ENCODE data around the gene NR6A1.

The NR6A1 gene

DNA sequence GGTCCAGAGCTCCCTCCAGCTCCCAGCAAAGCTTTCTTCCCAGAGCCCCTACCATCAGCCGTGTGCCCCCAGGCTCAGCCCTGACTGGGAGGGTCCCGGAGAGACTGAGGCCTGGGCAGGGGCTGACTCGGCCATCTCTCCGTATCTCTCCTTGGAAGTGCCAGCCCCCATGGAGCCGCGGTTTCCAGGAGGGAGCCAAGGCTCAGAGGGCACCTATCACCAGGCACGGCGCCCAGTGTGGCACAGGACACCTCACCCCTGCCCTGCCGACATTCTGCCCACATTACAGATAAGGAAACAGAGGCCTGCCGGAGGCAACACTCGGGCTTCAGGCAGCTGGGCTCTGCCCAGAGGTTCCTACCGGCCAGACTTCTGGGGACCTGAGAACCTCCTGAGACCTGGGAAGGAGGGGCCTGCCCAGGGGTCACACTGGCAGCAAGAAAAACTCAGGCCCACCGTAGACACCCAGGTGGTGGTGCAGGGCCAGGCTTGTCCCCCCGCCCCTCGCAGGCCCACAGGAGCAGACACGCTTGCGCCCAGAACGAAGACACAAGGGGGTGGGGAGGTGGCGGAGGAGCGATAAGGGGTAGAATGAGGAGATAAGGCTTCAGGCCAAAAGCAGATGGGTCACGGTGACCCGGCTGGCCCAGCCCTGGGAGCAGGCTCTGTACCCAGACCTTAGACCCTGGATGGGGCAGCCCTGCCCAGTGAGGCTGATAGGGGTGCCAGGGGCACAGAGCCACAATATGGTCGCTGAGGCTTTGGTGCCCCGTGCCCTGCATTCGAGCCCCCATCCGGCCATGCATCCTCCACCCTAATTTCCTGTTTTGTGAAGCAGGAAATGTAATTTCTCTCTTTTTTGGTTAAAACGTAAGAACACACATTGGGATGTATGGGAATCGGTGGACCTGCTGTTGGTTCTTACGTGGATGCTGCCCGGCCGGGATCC, 275.7 kb downstream of the NR6A1 start:
- Histone ChIP-seq H3K27me3 (ENCODE audit: low read length) (no peaks in the 10 kb centered on the region), H3K4me2 (ENCODE audit: low read depth, low read length, poor library complexity, severe bottlenecking) (no peak overlapping the region), H3K36me3 (ENCODE audit: low read length) (no peaks in the 10 kb centered on the region), H3K4me3 (ENCODE audit: insufficient read depth, low read length, poor library complexity, severe bottlenecking) (no peak overlapping the region), H2AFZ (ENCODE audit: low read depth, low read length, severe bottlenecking) (no peak overlapping the region), H3K27ac (ENCODE audit: low read depth, low read length) (no peak overlapping the region), H3K9me2 (replicated peaks; ENCODE audit: insufficient read depth, low read length) (no peaks in the 10 kb centered on the region), H3F3A (ENCODE audit: insufficient read depth) (no peaks in the 10 kb centered on the region), H3K9ac (ENCODE audit: low read length) (no peak overlapping the region), H3K79me2 (ENCODE audit: insufficient read depth, low read length) (no peaks in the 10 kb centered on the region), H4K20me1 (ENCODE audit: low read depth, low read length) (no peaks in the 10 kb centered on the region), H3K9me3 (ENCODE audit: insufficient read depth, low read length) (no peaks in the 10 kb centered on the region)
- TF ChIP-seq, protein P1, sequence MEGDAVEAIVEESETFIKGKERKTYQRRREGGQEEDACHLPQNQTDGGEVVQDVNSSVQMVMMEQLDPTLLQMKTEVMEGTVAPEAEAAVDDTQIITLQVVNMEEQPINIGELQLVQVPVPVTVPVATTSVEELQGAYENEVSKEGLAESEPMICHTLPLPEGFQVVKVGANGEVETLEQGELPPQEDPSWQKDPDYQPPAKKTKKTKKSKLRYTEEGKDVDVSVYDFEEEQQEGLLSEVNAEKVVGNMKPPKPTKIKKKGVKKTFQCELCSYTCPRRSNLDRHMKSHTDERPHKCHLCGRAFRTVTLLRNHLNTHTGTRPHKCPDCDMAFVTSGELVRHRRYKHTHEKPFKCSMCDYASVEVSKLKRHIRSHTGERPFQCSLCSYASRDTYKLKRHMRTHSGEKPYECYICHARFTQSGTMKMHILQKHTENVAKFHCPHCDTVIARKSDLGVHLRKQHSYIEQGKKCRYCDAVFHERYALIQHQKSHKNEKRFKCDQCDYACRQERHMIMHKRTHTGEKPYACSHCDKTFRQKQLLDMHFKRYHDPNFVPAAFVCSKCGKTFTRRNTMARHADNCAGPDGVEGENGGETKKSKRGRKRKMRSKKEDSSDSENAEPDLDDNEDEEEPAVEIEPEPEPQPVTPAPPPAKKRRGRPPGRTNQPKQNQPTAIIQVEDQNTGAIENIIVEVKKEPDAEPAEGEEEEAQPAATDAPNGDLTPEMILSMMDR (IDR thresholded peaks at IDR 0.05; ENCODE audit: insufficient read depth, low read length, poor library complexity, severe bottlenecking) = no peak

DNA sequence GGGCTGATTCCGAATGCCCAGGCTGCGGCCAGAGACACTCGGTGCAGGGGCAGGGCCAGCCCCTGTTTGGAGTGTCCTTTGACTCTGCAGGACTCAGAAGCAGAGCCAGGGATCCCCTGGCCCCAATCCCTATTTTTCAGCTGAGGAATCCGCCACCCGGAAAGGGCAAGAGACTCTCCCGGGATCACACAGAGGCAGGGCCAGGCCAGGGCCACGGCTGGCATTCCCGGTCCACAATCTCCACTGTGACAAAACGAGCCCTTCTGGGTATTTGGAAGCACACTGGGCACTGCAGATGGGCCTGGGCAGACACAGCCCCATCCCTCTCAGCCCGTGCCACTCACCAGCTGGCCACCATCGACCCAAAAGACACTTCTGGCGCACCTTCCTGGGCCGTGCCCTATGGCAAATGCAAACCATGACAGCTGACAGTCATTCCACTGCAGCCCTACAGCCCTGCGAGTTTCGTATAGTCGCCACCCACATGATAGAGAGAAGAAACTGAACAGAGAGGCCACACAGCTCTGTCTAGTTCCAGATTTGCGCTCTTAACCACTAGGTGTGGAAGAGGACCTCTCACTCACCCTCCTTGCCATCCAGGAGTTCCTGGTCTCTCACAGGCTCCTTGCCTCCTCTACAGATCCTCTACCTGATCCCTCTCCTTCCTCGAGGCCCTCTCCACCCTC, 277.2 kb downstream of the NR6A1 start:
- Histone ChIP-seq H3F3A (ENCODE audit: insufficient read depth) (no peaks in the 10 kb centered on the region), H2AFZ (ENCODE audit: low read depth, low read length, severe bottlenecking) (no peak overlapping the region), H3K27me3 (ENCODE audit: low read length) (no peaks in the 10 kb centered on the region), H3K9me3 (ENCODE audit: insufficient read depth, low read length) (no peaks in the 10 kb centered on the region), H4K20me1 (ENCODE audit: low read depth, low read length) (no peaks in the 10 kb centered on the region), H3K27ac (ENCODE audit: low read depth, low read length) (no peak overlapping the region), H3K9ac (ENCODE audit: low read length) (no peak overlapping the region), H3K4me2 (ENCODE audit: low read depth, low read length, poor library complexity, severe bottlenecking) (no peak overlapping the region), H3K79me2 (ENCODE audit: insufficient read depth, low read length) (no peaks in the 10 kb centered on the region), H3K4me3 (ENCODE audit: insufficient read depth, low read length, poor library complexity, severe bottlenecking) (no peak overlapping the region), H3K9me2 (replicated peaks; ENCODE audit: insufficient read depth, low read length) (no peaks in the 10 kb centered on the region), H3K36me3 (ENCODE audit: low read length) (no peaks in the 10 kb centered on the region)
- TF ChIP-seq, protein P1 (IDR thresholded peaks at IDR 0.05; ENCODE audit: insufficient read depth, low read length, poor library complexity, severe bottlenecking) = no peak
- TF ChIP-seq EZH2phosphoT487 (conservative IDR thresholded peaks at IDR 0.05; ENCODE audit: low read length) = no peak

DNA sequence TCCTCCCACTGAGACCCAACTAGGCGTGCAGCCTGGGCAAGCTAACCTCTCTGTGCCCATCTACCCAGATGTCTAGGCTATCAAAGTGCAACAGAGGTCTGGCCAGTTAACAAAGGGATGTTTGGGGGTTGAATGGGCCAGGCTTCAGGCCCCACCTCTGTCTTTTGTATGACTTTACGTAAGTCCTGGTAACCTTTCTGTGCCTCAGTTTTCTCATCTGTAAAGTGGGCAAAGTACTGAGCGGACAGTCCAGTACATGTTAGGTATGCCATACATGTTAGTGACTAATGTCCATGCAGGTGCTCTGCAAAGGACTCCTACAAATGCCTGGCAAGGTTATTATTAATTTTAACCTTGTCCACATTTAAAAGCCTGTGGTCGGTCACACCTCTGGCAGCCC, 277.9 kb downstream of the NR6A1 start:
- Histone ChIP-seq H4K20me1 (ENCODE audit: low read depth, low read length) (no peaks in the 10 kb centered on the region), H3K9ac (ENCODE audit: low read length) (no peak overlapping the region), H3K27ac (ENCODE audit: low read depth, low read length) (no peak overlapping the region), H3K4me3 (ENCODE audit: insufficient read depth, low read length, poor library complexity, severe bottlenecking) (no peak overlapping the region), H3K9me2 (replicated peaks; ENCODE audit: insufficient read depth, low read length) (no peaks in the 10 kb centered on the region), H3K27me3 (ENCODE audit: low read length) (no peaks in the 10 kb centered on the region), H3K4me2 (ENCODE audit: low read depth, low read length, poor library complexity, severe bottlenecking) (no peak overlapping the region), H3F3A (ENCODE audit: insufficient read depth) (no peaks in the 10 kb centered on the region), H3K36me3 (ENCODE audit: low read length) (no peaks in the 10 kb centered on the region), H3K79me2 (ENCODE audit: insufficient read depth, low read length) (no peaks in the 10 kb centered on the region), H2AFZ (ENCODE audit: low read depth, low read length, severe bottlenecking) (no peak overlapping the region), H3K9me3 (ENCODE audit: insufficient read depth, low read length) (no peaks in the 10 kb centered on the region)
- TF ChIP-seq, protein P1 (IDR thresholded peaks at IDR 0.05; ENCODE audit: insufficient read depth, low read length, poor library complexity, severe bottlenecking) = no peak
- TF ChIP-seq EZH2phosphoT487 (conservative IDR thresholded peaks at IDR 0.05; ENCODE audit: low read length) = no peak
